ENCODE results near the gene DGKB.

- TF ChIP-seq CTCF (IDR thresholded peaks at IDR 0.05) (no peak), POLR2A (IDR thresholded peaks at IDR 0.05) (no peak)
Observed at GRCh38 chr7:14800664-14801063, 101.9 kb downstream of the DGKB start.
